ENCODE measurements around the gene TMEM170A. TPM values are rescaled to one million over a fixed set of nuclear protein-coding genes. Genes with fewer than 3 reads are reported as not detected.

The TMEM170A gene
- total RNA-seq, 1 donor from 2014 or later, result 16.4 TPM

DNA sequence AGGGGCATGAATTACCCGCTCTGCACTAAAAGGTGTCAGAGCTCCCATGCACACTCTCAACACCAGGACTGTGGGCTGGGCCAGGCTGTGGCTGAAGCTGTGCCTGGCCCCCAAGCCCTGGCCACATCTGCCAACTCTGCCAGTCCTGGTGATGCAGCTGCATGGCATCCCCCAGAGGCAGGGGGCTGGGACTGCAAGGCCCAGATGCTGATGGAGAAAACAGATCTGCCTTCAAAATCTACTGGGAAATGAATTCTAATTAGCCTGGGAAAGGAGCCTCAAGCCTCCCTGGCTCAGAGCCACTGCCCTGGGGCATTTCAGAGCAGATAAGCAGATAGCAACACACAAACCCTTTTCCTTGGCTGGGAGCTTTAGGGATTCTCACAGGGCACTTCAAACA, 27.4 kb upstream of the TMEM170A start:
- no peak for DNase-seq (ENCODE audit: low read depth)
- no peaks in the 10 kb centered on the region for H3K9me3 ChIP-seq (ENCODE audit: insufficient read depth, low read depth, low read length)
- H3K27ac ChIP-seq (ENCODE audit: low read depth, low read length), result no peak overlapping the region
- H3K27ac Mint-ChIP-seq (ENCODE audit: unreplicated experiment), result no peak overlapping the region
- TF ChIP-seq, protein P1, sequence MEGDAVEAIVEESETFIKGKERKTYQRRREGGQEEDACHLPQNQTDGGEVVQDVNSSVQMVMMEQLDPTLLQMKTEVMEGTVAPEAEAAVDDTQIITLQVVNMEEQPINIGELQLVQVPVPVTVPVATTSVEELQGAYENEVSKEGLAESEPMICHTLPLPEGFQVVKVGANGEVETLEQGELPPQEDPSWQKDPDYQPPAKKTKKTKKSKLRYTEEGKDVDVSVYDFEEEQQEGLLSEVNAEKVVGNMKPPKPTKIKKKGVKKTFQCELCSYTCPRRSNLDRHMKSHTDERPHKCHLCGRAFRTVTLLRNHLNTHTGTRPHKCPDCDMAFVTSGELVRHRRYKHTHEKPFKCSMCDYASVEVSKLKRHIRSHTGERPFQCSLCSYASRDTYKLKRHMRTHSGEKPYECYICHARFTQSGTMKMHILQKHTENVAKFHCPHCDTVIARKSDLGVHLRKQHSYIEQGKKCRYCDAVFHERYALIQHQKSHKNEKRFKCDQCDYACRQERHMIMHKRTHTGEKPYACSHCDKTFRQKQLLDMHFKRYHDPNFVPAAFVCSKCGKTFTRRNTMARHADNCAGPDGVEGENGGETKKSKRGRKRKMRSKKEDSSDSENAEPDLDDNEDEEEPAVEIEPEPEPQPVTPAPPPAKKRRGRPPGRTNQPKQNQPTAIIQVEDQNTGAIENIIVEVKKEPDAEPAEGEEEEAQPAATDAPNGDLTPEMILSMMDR (IDR thresholded peaks at IDR 0.05; ENCODE audit: insufficient read depth, low read depth, low read length), result no peak
- TF ChIP-seq EZH2 (IDR thresholded peaks at IDR 0.05; ENCODE audit: insufficient read depth, low read length), result no peak
- H3K4me3 ChIP-seq (ENCODE audit: insufficient read depth, low read depth, low read length), result no peak overlapping the region
- peaks cover 12% of the 10 kb centered on the region for H3K27me3 ChIP-seq (ENCODE audit: insufficient read depth, low read length)
- H3K4me1 Mint-ChIP-seq (ENCODE audit: low read depth, unreplicated experiment), result peaks cover 1% of the 10 kb centered on the region
- no peak overlapping the region for H3K4me3 Mint-ChIP-seq (ENCODE audit: unreplicated experiment)
- no peaks in the 10 kb centered on the region for H3K4me1 ChIP-seq (ENCODE audit: insufficient read depth, low read length)
- H2AFZ ChIP-seq (ENCODE audit: low read depth, low read length), result no peak overlapping the region
- H3K27me3 Mint-ChIP-seq (ENCODE audit: low read depth, unreplicated experiment), result peaks cover 11% of the 10 kb centered on the region
- no peaks in the 10 kb centered on the region for H3K79me2 ChIP-seq (ENCODE audit: insufficient read depth, low read length)
- no peaks in the 10 kb centered on the region for H3K36me3 ChIP-seq (ENCODE audit: insufficient read depth, low read length)
- H3K36me3 Mint-ChIP-seq (ENCODE audit: low read depth, unreplicated experiment), result peaks cover 2% of the 10 kb centered on the region
- H4K20me1 ChIP-seq (ENCODE audit: insufficient read depth, low read length), result no peaks in the 10 kb centered on the region
- H3K9me3 Mint-ChIP-seq (ENCODE audit: unreplicated experiment), result no peaks in the 10 kb centered on the region
- H3K4me2 ChIP-seq (ENCODE audit: low read length), result no peak overlapping the region
- FAIRE-seq, result no peak
- no peak overlapping the region for H3K9ac ChIP-seq (ENCODE audit: low read length)

DNA sequence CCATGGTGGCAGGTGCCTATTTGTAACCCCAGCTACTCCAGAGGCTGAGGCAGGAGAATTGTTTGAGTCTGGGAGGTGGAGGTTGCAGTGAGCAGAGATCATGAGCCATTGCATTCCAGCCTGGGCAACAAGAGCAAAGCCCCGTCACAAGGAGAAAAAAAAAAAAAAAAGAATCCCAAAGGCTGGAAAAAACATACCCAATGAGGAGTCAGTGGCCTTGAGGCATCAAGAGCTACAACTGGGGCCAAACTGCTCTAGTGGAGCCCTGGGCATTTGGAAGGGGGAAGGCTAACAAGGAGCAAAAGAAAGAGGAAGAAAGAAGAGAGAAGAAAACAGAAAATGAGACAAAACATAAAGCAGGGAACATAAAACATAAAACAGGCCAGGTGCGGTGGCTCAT, 23.8 kb upstream of the TMEM170A start:
- no peaks in the 10 kb centered on the region for H3K9me3 ChIP-seq (ENCODE audit: insufficient read depth, low read depth, low read length)
- Mint-ChIP-seq H3K27ac (ENCODE audit: unreplicated experiment) (peak overlapping the region; percentile 74), H3K36me3 (ENCODE audit: low read depth, unreplicated experiment) (no peaks in the 10 kb centered on the region), H3K4me3 (ENCODE audit: unreplicated experiment) (no peak overlapping the region), H3K27me3 (ENCODE audit: low read depth, unreplicated experiment) (no peaks in the 10 kb centered on the region), H3K9me3 (ENCODE audit: unreplicated experiment) (no peaks in the 10 kb centered on the region), H3K4me1 (ENCODE audit: low read depth, unreplicated experiment) (peaks cover 18% of the 10 kb centered on the region)
- H3K79me2 ChIP-seq (ENCODE audit: insufficient read depth, low read length), result no peaks in the 10 kb centered on the region
- H4K20me1 ChIP-seq (ENCODE audit: insufficient read depth, low read length), result no peaks in the 10 kb centered on the region
- no peak overlapping the region for H3K4me3 ChIP-seq (ENCODE audit: insufficient read depth, low read depth, low read length)
- H3K9ac ChIP-seq (ENCODE audit: low read length), result no peak overlapping the region
- no peaks in the 10 kb centered on the region for H3K4me1 ChIP-seq (ENCODE audit: insufficient read depth, low read length)
- no peak for TF ChIP-seq EZH2 (IDR thresholded peaks at IDR 0.05; ENCODE audit: insufficient read depth, low read length)
- TF ChIP-seq, protein P1 (IDR thresholded peaks at IDR 0.05; ENCODE audit: insufficient read depth, low read depth, low read length), result no peak
- H3K4me2 ChIP-seq (ENCODE audit: low read length), result no peak overlapping the region
- DNase-seq (ENCODE audit: low read depth), result no peak
- no peak for FAIRE-seq
- H3K36me3 ChIP-seq (ENCODE audit: insufficient read depth, low read length), result no peaks in the 10 kb centered on the region
- no peak overlapping the region for H3K27ac ChIP-seq (ENCODE audit: low read depth, low read length)
- H3K27me3 ChIP-seq (ENCODE audit: insufficient read depth, low read length), result peaks cover 2% of the 10 kb centered on the region
- H2AFZ ChIP-seq (ENCODE audit: low read depth, low read length), result no peak overlapping the region

DNA sequence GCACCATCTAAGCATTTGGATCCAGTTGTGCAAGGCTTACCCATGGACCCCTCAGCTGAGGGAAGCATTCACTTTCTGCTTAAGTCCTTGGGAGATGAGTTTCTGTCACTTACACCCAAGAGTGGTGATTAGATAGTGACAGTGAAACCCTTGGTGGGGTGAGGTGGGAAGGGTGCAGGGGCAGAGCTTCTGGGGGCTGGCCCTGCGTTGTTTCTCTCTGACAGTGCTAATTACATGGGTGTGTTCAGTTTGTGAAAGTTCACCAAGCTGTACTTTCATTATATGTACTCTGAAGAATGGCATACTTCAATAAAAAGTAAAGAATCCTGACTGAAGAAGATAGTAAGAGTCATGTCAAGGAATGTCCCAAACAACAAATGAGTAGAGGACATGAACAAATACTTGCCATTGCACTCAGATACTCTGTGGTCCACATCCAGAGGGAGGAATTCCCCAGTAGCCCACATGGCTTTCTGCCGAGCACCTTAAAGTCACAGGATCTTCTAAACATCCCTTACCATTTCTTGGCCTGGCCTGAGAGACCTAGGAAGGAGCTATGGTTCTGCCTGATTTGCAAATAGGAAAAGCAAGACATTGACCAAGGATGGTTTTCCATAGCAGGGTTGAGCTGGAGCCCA, 22.3 kb upstream of the TMEM170A start:
- H3K4me1 ChIP-seq (ENCODE audit: insufficient read depth, low read length), result no peaks in the 10 kb centered on the region
- no peak overlapping the region for H2AFZ ChIP-seq (ENCODE audit: low read depth, low read length)
- H3K9me3 ChIP-seq (ENCODE audit: insufficient read depth, low read depth, low read length), result no peaks in the 10 kb centered on the region
- no peaks in the 10 kb centered on the region for H3K36me3 Mint-ChIP-seq (ENCODE audit: low read depth, unreplicated experiment)
- H3K36me3 ChIP-seq (ENCODE audit: insufficient read depth, low read length), result no peaks in the 10 kb centered on the region
- H3K9ac ChIP-seq (ENCODE audit: low read length), result no peak overlapping the region
- H3K4me3 Mint-ChIP-seq (ENCODE audit: unreplicated experiment), result no peak overlapping the region
- no peak overlapping the region for H3K27ac ChIP-seq (ENCODE audit: low read depth, low read length)
- H3K9me3 Mint-ChIP-seq (ENCODE audit: unreplicated experiment), result no peaks in the 10 kb centered on the region
- no peak for DNase-seq (ENCODE audit: low read depth)
- no peak overlapping the region for H3K27ac Mint-ChIP-seq (ENCODE audit: unreplicated experiment)
- no peak for FAIRE-seq
- peaks cover 19% of the 10 kb centered on the region for H3K4me1 Mint-ChIP-seq (ENCODE audit: low read depth, unreplicated experiment)
- peaks cover 2% of the 10 kb centered on the region for H3K27me3 ChIP-seq (ENCODE audit: insufficient read depth, low read length)
- H3K4me3 ChIP-seq (ENCODE audit: insufficient read depth, low read depth, low read length), result no peak overlapping the region
- no peaks in the 10 kb centered on the region for H3K27me3 Mint-ChIP-seq (ENCODE audit: low read depth, unreplicated experiment)
- H4K20me1 ChIP-seq (ENCODE audit: insufficient read depth, low read length), result no peaks in the 10 kb centered on the region
- TF ChIP-seq EZH2 (IDR thresholded peaks at IDR 0.05; ENCODE audit: insufficient read depth, low read length), result no peak
- TF ChIP-seq, protein P1 (IDR thresholded peaks at IDR 0.05; ENCODE audit: insufficient read depth, low read depth, low read length), result no peak
- H3K4me2 ChIP-seq (ENCODE audit: low read length), result no peak overlapping the region
- H3K79me2 ChIP-seq (ENCODE audit: insufficient read depth, low read length), result no peaks in the 10 kb centered on the region
